Liver (tissue), 9 donors: ENCODE results near the gene ORAI3. TPM values are rescaled to one million over a fixed set of nuclear protein-coding genes. Genes with fewer than 3 reads are reported as not detected.

Source experiments
- DNase-seq: peaks from one replicate; pipeline ENCODE4 v3.0.0-alpha.2; 2017; ENCODE audit warnings: low spot score
- H3K27ac ChIP-seq, 2 donors: one replicate each; pipeline ENCODE4 v1.7.0; 2013; ENCODE audit warnings: inconsistent platforms in 2 of 2, low read length in 2 of 2, control low read depth in 1 of 2, low read depth in 1 of 2, mild to moderate bottlenecking in 1 of 2
- H3K27me3 ChIP-seq, 4 donors: one replicate each; pipeline versions ENCODE4 v1.6.1 to v1.7.0; 2013; ENCODE audit warnings: low read length in 3 of 4, inconsistent platforms in 1 of 4, mild to moderate bottlenecking in 1 of 4, moderate library complexity in 1 of 4; ENCODE audit not compliant: control insufficient read depth in 4 of 4, insufficient read depth in 4 of 4
- H3K36me3 ChIP-seq, 4 donors: one replicate each; pipeline versions ENCODE4 v1.6.1 to v1.7.0; 2013; ENCODE audit warnings: low read length in 3 of 4, mild to moderate bottlenecking in 3 of 4, low read depth in 1 of 4, moderate library complexity in 1 of 4; ENCODE audit not compliant: control insufficient read depth in 4 of 4, insufficient read depth in 3 of 4
- H3K4me1 ChIP-seq, 4 donors: one replicate each; pipeline versions ENCODE4 v1.6.1 to v1.7.0; 2013; ENCODE audit warnings: low read length in 3 of 4, mild to moderate bottlenecking in 3 of 4, moderate library complexity in 1 of 4; ENCODE audit not compliant: control insufficient read depth in 4 of 4, insufficient read depth in 4 of 4
- H3K4me3 ChIP-seq, 3 donors: one replicate each; pipeline versions ENCODE4 v1.6.1 to v1.7.0; 2013; ENCODE audit warnings: low read length in 3 of 3, control low read depth in 1 of 3, low read depth in 1 of 3, mild to moderate bottlenecking in 1 of 3
- H3K9ac ChIP-seq, 2 donors: one replicate each; pipeline ENCODE4 v1.7.0; 2013; ENCODE audit warnings: low read length in 2 of 2, mild to moderate bottlenecking in 2 of 2, moderate library complexity in 2 of 2, control low read depth in 1 of 2, low read depth in 1 of 2
- H3K9me3 ChIP-seq, 4 donors: one replicate each; pipeline versions ENCODE4 v1.6.1 to v1.7.0; 2013; ENCODE audit warnings: low read length in 3 of 4; ENCODE audit not compliant: control insufficient read depth in 4 of 4
- ATF3 ChIP-seq: IDR thresholded peaks from 2 replicates; pipeline ENCODE4 v1.6.1; 2016; ENCODE audit warnings: antibody characterized with exemption
- CTCF ChIP-seq: fragments of 150-350 bp; IDR thresholded peaks from 2 replicates; pipeline ENCODE4 v1.5.1; 2017; ENCODE audit warnings: improper control_type of control experiment, low read depth, low read length; ENCODE audit not compliant: missing input control
- FOXA1 ChIP-seq: IDR thresholded peaks from 2 replicates; pipeline ENCODE4 v1.6.1; 2016; ENCODE audit warnings: antibody characterized with exemption
- FOXA2 ChIP-seq: IDR thresholded peaks from 2 replicates; pipeline ENCODE4 v1.6.1; 2016; ENCODE audit warnings: antibody characterized with exemption
- GABPA ChIP-seq, 2 donors: IDR thresholded peaks in 1 of 2; conservative IDR thresholded peaks in 1 of 2; 2 replicates each; pipeline ENCODE4 v1.6.1; 2016; ENCODE audit warnings: antibody characterized with exemption in 2 of 2, mild to moderate bottlenecking in 1 of 2, moderate library complexity in 1 of 2
- HNF4A ChIP-seq, 2 donors: conservative IDR thresholded peaks; 2 replicates each; pipeline ENCODE4 v1.6.1; 2016; ENCODE audit warnings: antibody characterized with exemption in 2 of 2, mild to moderate bottlenecking in 2 of 2
- HNF4G ChIP-seq: IDR thresholded peaks from 2 replicates; pipeline ENCODE4 v1.6.1; 2016; ENCODE audit warnings: antibody characterized with exemption
- JUND ChIP-seq, 2 donors: IDR thresholded peaks; 2 replicates each; pipeline ENCODE4 v1.6.1; 2016; ENCODE audit warnings: antibody characterized with exemption in 2 of 2
- MAX ChIP-seq: IDR thresholded peaks from 2 replicates; pipeline ENCODE4 v1.6.1; 2016; ENCODE audit warnings: antibody characterized with exemption
- NR2F2 ChIP-seq: IDR thresholded peaks from 2 replicates; pipeline ENCODE4 v1.6.1; 2016; ENCODE audit warnings: antibody characterized with exemption
- RAD21 ChIP-seq, 2 donors: IDR thresholded peaks; 2 replicates each; pipeline ENCODE4 v1.6.1; 2016; ENCODE audit warnings: antibody characterized with exemption in 2 of 2, mild to moderate bottlenecking in 2 of 2
- REST ChIP-seq: IDR thresholded peaks from 2 replicates; pipeline ENCODE4 v1.6.1; 2016; ENCODE audit warnings: antibody characterized with exemption, mild to moderate bottlenecking
- RXRA ChIP-seq, 2 donors: IDR thresholded peaks; 2 replicates each; pipeline ENCODE4 v1.6.1; 2017 to 2018; ENCODE audit warnings: antibody characterized with exemption in 2 of 2, mild to moderate bottlenecking in 1 of 2
- SP1 ChIP-seq: IDR thresholded peaks from 2 replicates; pipeline ENCODE4 v1.6.1; 2018; ENCODE audit warnings: antibody characterized with exemption, mild to moderate bottlenecking
- TAF1 ChIP-seq: conservative IDR thresholded peaks from 2 replicates; pipeline ENCODE4 v1.6.1; 2016; ENCODE audit warnings: antibody characterized with exemption, mild to moderate bottlenecking
- YY1 ChIP-seq: IDR thresholded peaks from 2 replicates; pipeline ENCODE4 v1.6.1; 2016; ENCODE audit warnings: antibody characterized with exemption, mild to moderate bottlenecking
- ZBTB33 ChIP-seq: IDR thresholded peaks from 2 replicates; pipeline ENCODE4 v1.6.1; 2016; ENCODE audit warnings: antibody characterized with exemption
- WGBS: extraction: QIAGEN DNeasy Blood & Tissue Kit; methylation state at CpG from one replicate; pipeline ENCODE4 v1.1.7; 2013; 5-methylcytosine and 5-hydroxymethylcytosine counted together
- polyA plus RNA-seq, 2 donors: library from polyadenylated mRNA; stranded (reverse) in 1 of 2; unstranded in 1 of 2; fragments of 200-250 nt in 1 of 2; fragments of >200 nt in 1 of 2; fragmentation: Nextera tagmentation in 1 of 2; extraction: Ambion mirVana in 1 of 2; gene quantifications; one replicate each; pipeline versions ENCODE4 v1.2.1 to v1.2.3, GENCODE V29; 2013 to 2015
- total RNA-seq, 2 donors: library from RNA; depleted of rRNA; stranded (reverse); fragments of >200 nt; gene quantifications; one replicate each; pipeline ENCODE4 v1.2.3, GENCODE V29; 2014
- donor health status: healthy.
- donor health status: healthy.
- donor health status: healthy.
- donor health status: healthy.
- donor health status: healthy.

ORAI3 gene
- total and polyA plus RNA-seq, 4 donors = 26.6 to 39.1 (median 31.4) TPM

GRCh38 chr16:30930160-30930571 lies 18.7 kb upstream of the ORAI3 start:
- 95% methylated on average over 35 of the region's 35 CpGs for WGBS
- TF ChIP-seq MAX = no peak
- TF ChIP-seq ZBTB33 = no peak
- TF ChIP-seq FOXA1 = no peak
- TF ChIP-seq TAF1 = no peak
- no peak for TF ChIP-seq RXRA (IDR thresholded peaks at IDR 0.05)
- TF ChIP-seq NR2F2 = no peak
- TF ChIP-seq REST = no peak
- TF ChIP-seq ATF3 = no peak
- no peak for TF ChIP-seq JUND (IDR thresholded peaks at IDR 0.05)
- TF ChIP-seq HNF4G = no peak
- TF ChIP-seq FOXA2 = no peak
- Histone ChIP-seq H3K4me3 (no peak overlapping the region), H3K27me3 (no peaks in the 10 kb centered on the region), H3K9me3 (no peaks in the 10 kb centered on the region), H3K4me1 (no peaks in the 10 kb centered on the region), H3K36me3 (peaks cover 4 to 12% (median 5%) of the 10 kb centered on the region in 4 donors), H3K9ac (no peak overlapping the region), H3K27ac (no peak overlapping the region)
- no peak for DNase-seq

GRCh38 chr16:30931068-30931650 lies 17.7 kb upstream of the ORAI3 start:
- no peak overlapping the region for H3K9ac ChIP-seq
- 85% methylated on average over 12 of the region's 12 CpGs for WGBS
- no peak overlapping the region for H3K4me3 ChIP-seq
- no peak for DNase-seq
- H3K36me3 ChIP-seq = peaks cover 4 to 12% (median 5%) of the 10 kb centered on the region in 4 donors
- no peaks in the 10 kb centered on the region for H3K27me3 ChIP-seq
- no peak overlapping the region for H3K27ac ChIP-seq
- H3K4me1 ChIP-seq = no peaks in the 10 kb centered on the region
- no peaks in the 10 kb centered on the region for H3K9me3 ChIP-seq
- TF ChIP-seq JUND (IDR thresholded peaks at IDR 0.05) (no peak), MAX (no peak), RAD21 (IDR thresholded peaks at IDR 0.05) (no peak), FOXA1 (no peak), TAF1 (no peak), GABPA (IDR thresholded peaks at IDR 0.05 in 1 of 2, conservative IDR thresholded peaks at IDR 0.05 in 1 of 2) (no peak), FOXA2 (no peak), CTCF (no peak), HNF4A (conservative IDR thresholded peaks at IDR 0.05) (no peak), REST (no peak), SP1 (no peak), HNF4G (no peak), NR2F2 (no peak), RXRA (IDR thresholded peaks at IDR 0.05) (no peak), ZBTB33 (no peak), YY1 (no peak)
